ENCODE results near the gene TMEM120B. TPM values are rescaled to one million over a fixed set of nuclear protein-coding genes. Genes with fewer than 3 reads are reported as not detected.

TMEM120B gene
- total RNA-seq, 1 experiment from 2014 or later: 8.7 TPM

DNA sequence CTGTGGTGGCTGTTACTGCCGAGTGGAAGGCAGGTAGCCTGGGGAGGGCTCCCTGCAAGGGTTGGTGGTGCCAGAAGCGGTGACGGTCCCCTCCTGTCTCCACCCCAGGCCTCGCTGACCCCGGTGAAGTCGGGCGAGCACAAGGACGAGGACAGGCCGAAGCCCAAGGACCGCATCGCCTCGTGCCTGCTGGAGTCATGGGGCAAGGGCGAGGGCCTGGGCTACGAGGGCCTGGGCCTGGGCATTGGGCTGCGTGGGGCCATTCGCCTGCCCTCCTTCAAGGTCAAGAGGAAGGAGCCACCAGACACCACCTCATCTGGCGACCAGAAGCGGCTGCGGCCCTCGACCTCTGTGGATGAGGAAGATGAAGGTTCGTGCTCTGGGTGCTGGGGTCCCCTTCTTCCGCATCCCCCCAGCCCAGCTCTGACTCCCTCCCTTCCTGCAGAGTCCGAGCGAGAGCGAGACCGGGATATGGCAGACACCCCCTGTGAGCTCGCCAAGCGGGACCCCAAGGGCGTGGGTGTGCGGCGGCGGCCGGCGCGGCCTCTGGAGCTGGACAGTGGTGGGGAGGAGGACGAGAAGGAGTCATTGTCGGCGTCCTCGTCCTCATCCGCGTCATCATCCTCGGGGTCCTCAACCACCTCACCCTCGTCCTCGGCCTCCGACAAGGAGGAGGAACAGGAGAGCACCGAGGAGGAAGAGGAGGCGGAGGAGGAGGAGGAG lies 104.5 kb downstream of the TMEM120B start:
- no peak for DNase-seq

GRCh38 chr12:121817648-121818043 lies 105.1 kb downstream of the TMEM120B start:
- Histone ChIP-seq H3K36me3 (ENCODE audit: insufficient read depth, low read length) (no peaks in the 10 kb centered on the region), H3K4me2 (ENCODE audit: low read depth, low read length, poor library complexity, severe bottlenecking) (no peak overlapping the region), H2AFZ (ENCODE audit: low read length) (no peak overlapping the region), H3K4me3 (ENCODE audit: low read length) (no peak overlapping the region), H3K27me3 (ENCODE audit: low read length) (no peaks in the 10 kb centered on the region), H3K9ac (ENCODE audit: low read length) (no peak overlapping the region), H4K20me1 (ENCODE audit: insufficient read depth, low read depth, low read length) (peaks cover 12% of the 10 kb centered on the region; the same call in 1 of the 2 replicates), H3K27ac (ENCODE audit: low read length) (no peak overlapping the region), H3K79me2 (ENCODE audit: low read length) (no peaks in the 10 kb centered on the region), H3K9me2 (replicated peaks; ENCODE audit: insufficient read depth, low read length) (no peaks in the 10 kb centered on the region), H3K9me3 (ENCODE audit: low read length) (no peaks in the 10 kb centered on the region), H3K4me1 (ENCODE audit: low read length) (peaks cover under 1% of the 10 kb centered on the region)
- no peak for DNase-seq

More for the DNA sequence above, 104.5 kb downstream of the TMEM120B start:
- no peaks in the 10 kb centered on the region for H3K79me2 ChIP-seq (ENCODE audit: low read length)
- no peak overlapping the region for H2AFZ ChIP-seq (ENCODE audit: low read length)
- H3K27me3 ChIP-seq (ENCODE audit: low read length): no peaks in the 10 kb centered on the region
- H3K9ac ChIP-seq (ENCODE audit: low read length): no peak overlapping the region
- no peak overlapping the region for H3K4me2 ChIP-seq (ENCODE audit: low read depth, low read length, poor library complexity, severe bottlenecking)
- no peak overlapping the region for H3K4me3 ChIP-seq (ENCODE audit: low read length)
- no peaks in the 10 kb centered on the region for H3K9me3 ChIP-seq (ENCODE audit: low read length)
- H3K36me3 ChIP-seq (ENCODE audit: insufficient read depth, low read length): no peaks in the 10 kb centered on the region
- no peak overlapping the region for H3K27ac ChIP-seq (ENCODE audit: low read length)
- no peaks in the 10 kb centered on the region for H3K9me2 ChIP-seq (replicated peaks; ENCODE audit: insufficient read depth, low read length)
- H4K20me1 ChIP-seq (ENCODE audit: insufficient read depth, low read depth, low read length): peaks cover 18% of the 10 kb centered on the region; the same call in 1 of the 2 replicates
- H3K4me1 ChIP-seq (ENCODE audit: low read length): peaks cover 6% of the 10 kb centered on the region

GRCh38 chr12:121819212-121819949 lies 106.8 kb downstream of the TMEM120B start:
- no peaks in the 10 kb centered on the region for H3K4me1 ChIP-seq (ENCODE audit: low read length)
- H2AFZ ChIP-seq (ENCODE audit: low read length): no peak overlapping the region
- no peaks in the 10 kb centered on the region for H3K36me3 ChIP-seq (ENCODE audit: insufficient read depth, low read length)
- H3K4me3 ChIP-seq (ENCODE audit: low read length): no peak overlapping the region
- no peaks in the 10 kb centered on the region for H4K20me1 ChIP-seq (ENCODE audit: insufficient read depth, low read depth, low read length)
- H3K9me3 ChIP-seq (ENCODE audit: low read length): no peaks in the 10 kb centered on the region
- no peak overlapping the region for H3K4me2 ChIP-seq (ENCODE audit: low read depth, low read length, poor library complexity, severe bottlenecking)
- H3K27ac ChIP-seq (ENCODE audit: low read length): no peak overlapping the region
- H3K27me3 ChIP-seq (ENCODE audit: low read length): no peaks in the 10 kb centered on the region
- H3K9me2 ChIP-seq (replicated peaks; ENCODE audit: insufficient read depth, low read length): no peaks in the 10 kb centered on the region
- no peak for DNase-seq
- no peak overlapping the region for H3K9ac ChIP-seq (ENCODE audit: low read length)
- H3K79me2 ChIP-seq (ENCODE audit: low read length): no peaks in the 10 kb centered on the region

DNA sequence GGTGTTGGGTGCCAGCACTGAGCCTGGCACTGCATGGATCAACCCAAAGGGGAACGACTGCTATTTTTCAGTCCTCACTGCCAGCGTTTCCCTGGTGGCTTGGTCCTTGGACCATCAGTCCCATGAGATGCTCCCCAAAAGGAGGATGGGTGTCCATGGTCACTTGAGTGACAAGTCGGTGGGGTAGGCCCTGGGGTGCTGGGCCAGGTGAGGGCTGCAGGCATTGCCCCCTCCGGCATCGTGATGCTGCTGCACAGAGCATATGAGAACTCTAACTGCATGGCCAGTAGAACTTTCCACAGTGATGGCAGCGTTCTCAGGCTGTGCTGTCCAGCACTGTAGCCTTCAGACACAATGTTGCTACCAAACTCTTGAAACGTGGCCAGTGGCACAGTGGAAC lies 107.5 kb downstream of the TMEM120B start:
- Histone ChIP-seq H3K79me2 (ENCODE audit: low read length) (no peaks in the 10 kb centered on the region), H3K4me1 (ENCODE audit: low read length) (no peaks in the 10 kb centered on the region), H3K36me3 (ENCODE audit: insufficient read depth, low read length) (no peaks in the 10 kb centered on the region)

DNA sequence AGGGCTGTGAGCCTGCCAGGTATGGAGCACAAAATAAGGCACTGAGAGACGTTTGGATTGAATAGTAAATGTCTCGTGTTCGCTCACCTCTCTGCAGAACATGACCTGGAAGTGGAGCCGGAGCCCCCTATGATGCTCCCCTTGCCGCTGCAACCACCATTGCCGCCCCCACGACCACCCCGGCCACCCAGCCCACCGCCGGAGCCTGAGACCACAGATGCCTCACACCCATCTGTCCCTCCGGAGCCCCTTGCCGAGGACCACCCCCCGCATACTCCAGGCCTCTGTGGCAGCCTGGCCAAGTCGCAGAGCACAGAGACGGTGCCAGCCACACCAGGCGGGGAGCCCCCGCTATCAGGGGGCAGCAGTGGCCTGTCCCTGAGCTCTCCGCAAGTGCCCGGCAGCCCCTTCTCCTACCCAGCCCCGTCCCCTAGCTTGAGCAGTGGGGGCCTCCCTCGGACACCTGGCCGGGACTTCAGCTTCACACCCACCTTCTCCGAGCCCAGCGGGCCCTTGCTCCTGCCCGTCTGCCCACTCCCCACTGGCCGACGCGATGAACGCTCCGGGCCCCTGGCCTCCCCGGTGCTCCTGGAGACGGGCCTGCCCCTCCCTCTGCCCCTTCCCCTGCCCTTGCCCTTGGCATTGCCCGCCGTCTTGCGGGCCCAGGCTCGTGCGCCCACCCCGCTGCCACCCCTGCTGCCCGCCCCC lies 110.0 kb downstream of the TMEM120B start:
- Histone ChIP-seq H3K9me3 (ENCODE audit: low read length) (no peaks in the 10 kb centered on the region), H3K9me2 (replicated peaks; ENCODE audit: insufficient read depth, low read length) (no peaks in the 10 kb centered on the region), H3K4me1 (ENCODE audit: low read length) (no peaks in the 10 kb centered on the region), H3K4me3 (ENCODE audit: low read length) (no peak overlapping the region), H3K36me3 (ENCODE audit: insufficient read depth, low read length) (no peaks in the 10 kb centered on the region), H3K4me2 (ENCODE audit: low read depth, low read length, poor library complexity, severe bottlenecking) (no peak overlapping the region), H2AFZ (ENCODE audit: low read length) (no peak overlapping the region), H3K79me2 (ENCODE audit: low read length) (no peaks in the 10 kb centered on the region), H3K9ac (ENCODE audit: low read length) (no peak overlapping the region), H3K27ac (ENCODE audit: low read length) (no peak overlapping the region), H4K20me1 (ENCODE audit: insufficient read depth, low read depth, low read length) (no peaks in the 10 kb centered on the region), H3K27me3 (ENCODE audit: low read length) (no peaks in the 10 kb centered on the region)
- DNase-seq: no peak

More for the DNA sequence above, 107.5 kb downstream of the TMEM120B start:
- no peak for DNase-seq
- Histone ChIP-seq H3K4me3 (ENCODE audit: low read length) (no peak overlapping the region), H3K9ac (ENCODE audit: low read length) (no peak overlapping the region), H2AFZ (ENCODE audit: low read length) (no peak overlapping the region), H4K20me1 (ENCODE audit: insufficient read depth, low read depth, low read length) (no peaks in the 10 kb centered on the region), H3K27ac (ENCODE audit: low read length) (no peak overlapping the region), H3K9me3 (ENCODE audit: low read length) (no peaks in the 10 kb centered on the region), H3K27me3 (ENCODE audit: low read length) (no peaks in the 10 kb centered on the region), H3K9me2 (replicated peaks; ENCODE audit: insufficient read depth, low read length) (no peaks in the 10 kb centered on the region), H3K4me2 (ENCODE audit: low read depth, low read length, poor library complexity, severe bottlenecking) (no peak overlapping the region)

- Histone ChIP-seq H3K79me2 (ENCODE audit: low read length) (no peaks in the 10 kb centered on the region), H3K36me3 (ENCODE audit: insufficient read depth, low read length) (no peaks in the 10 kb centered on the region), H3K27me3 (ENCODE audit: low read length) (no peaks in the 10 kb centered on the region), H3K27ac (ENCODE audit: low read length) (no peak overlapping the region), H3K4me3 (ENCODE audit: low read length) (no peak overlapping the region), H4K20me1 (ENCODE audit: insufficient read depth, low read depth, low read length) (no peaks in the 10 kb centered on the region), H3K4me2 (ENCODE audit: low read depth, low read length, poor library complexity, severe bottlenecking) (no peak overlapping the region), H2AFZ (ENCODE audit: low read length) (no peak overlapping the region), H3K9ac (ENCODE audit: low read length) (no peak overlapping the region), H3K9me3 (ENCODE audit: low read length) (no peaks in the 10 kb centered on the region), H3K4me1 (ENCODE audit: low read length) (no peaks in the 10 kb centered on the region), H3K9me2 (replicated peaks; ENCODE audit: insufficient read depth, low read length) (no peaks in the 10 kb centered on the region)
- DNase-seq: no peak
Measured at GRCh38 chr12:121823101-121823726, 110.7 kb downstream of the TMEM120B start.

- Histone ChIP-seq H3K36me3 (ENCODE audit: insufficient read depth, low read length) (no peaks in the 10 kb centered on the region), H3K27me3 (ENCODE audit: low read length) (no peaks in the 10 kb centered on the region), H3K9me3 (ENCODE audit: low read length) (no peaks in the 10 kb centered on the region), H3K9me2 (replicated peaks; ENCODE audit: insufficient read depth, low read length) (no peaks in the 10 kb centered on the region), H4K20me1 (ENCODE audit: insufficient read depth, low read depth, low read length) (no peaks in the 10 kb centered on the region), H2AFZ (ENCODE audit: low read length) (no peak overlapping the region), H3K4me1 (ENCODE audit: low read length) (no peaks in the 10 kb centered on the region), H3K4me3 (ENCODE audit: low read length) (no peak overlapping the region), H3K4me2 (ENCODE audit: low read depth, low read length, poor library complexity, severe bottlenecking) (no peak overlapping the region), H3K79me2 (ENCODE audit: low read length) (no peaks in the 10 kb centered on the region), H3K9ac (ENCODE audit: low read length) (no peak overlapping the region), H3K27ac (ENCODE audit: low read length) (no peak overlapping the region)
- no peak for DNase-seq
Measured at GRCh38 chr12:121823727-121824115, 111.2 kb downstream of the TMEM120B start.

Data from Karpas-422 (cell line).